HepG2 (cell line): Measurements from ENCODE around the gene CCL7. TPM values are rescaled to one million over a fixed set of nuclear protein-coding genes. Genes with fewer than 3 reads are reported as not detected.

Source experiments
- ATAC-seq: fragments of 200-7000 bp; cut with Tn5 transposase; 3 replicates; pipeline ENCODE4 v1.9.1; 2020; ENCODE audit warnings: mild to moderate bottlenecking, moderate library complexity
- BruUV-seq: library from RNA; stranded (reverse); fragments of 400-500 nt; replicated peaks from 2 replicates; lab custom pipeline; 2021; lab: Mats Ljungman, UMichigan
- CTCF ChIA-PET: fragments of 300-600 bp; formaldehyde crosslinking; extraction: SDS; loops from one replicate; lab custom pipeline; 2021; ENCODE audit warnings: low total read pairs, inconsistent platforms, low intra/inter-chr PET ratio; lab: Yijun Ruan, JAX
- POLR2A ChIA-PET: fragments of 350-600 bp; sonication (Branson Sonifier 250); formaldehyde crosslinking; loops from one replicate; lab custom pipeline; 2020; ENCODE audit warnings: antibody characterized with exemption, inconsistent platforms; lab: Yijun Ruan, JAX
- DNase-seq: peaks from one replicate; pipeline ENCODE4 v3.0.0-alpha.2; 2015; ENCODE audit warnings: low spot score
- FAIRE-seq: peaks from 3 replicates; lab custom pipeline; 2011; peaks lifted over from hg19 to GRCh38; lab: Jason Lieb, UNC
- H2AFZ ChIP-seq: one replicate; pipeline ENCODE4 v1.6.1; 2011; ENCODE audit warnings: low read length, inconsistent platforms
- H3K27ac ChIP-seq: fragments of 300-600 bp; 3 replicates; pipeline ENCODE4 v1.8.0; 2011; ENCODE audit warnings: mixed run types, mild to moderate bottlenecking, mixed read lengths, low read length, inconsistent platforms; ENCODE audit not compliant: insufficient read depth; ENCODE audit errors: extremely low read length
- H3K27me3 ChIP-seq, 2 experiments: fragments of 200-600 bp in 1 of 2; 2 replicates in 1 of 2; 3 replicates in 1 of 2; pipeline versions ENCODE4 v1.6.0 to v1.8.0; 2011; ENCODE audit warnings: low read length in 2 of 2, mild to moderate bottlenecking in 2 of 2, moderate library complexity in 2 of 2, inconsistent platforms in 1 of 2; ENCODE audit not compliant: insufficient read depth in 2 of 2, control insufficient read depth in 1 of 2
- H3K36me3 ChIP-seq, 2 experiments: fragments of 200-600 bp in 1 of 2; replicated peaks in 1 of 2; 2 replicates in 1 of 2; 3 replicates in 1 of 2; pipeline versions ENCODE4 v1.5.1 to v1.8.0; 2011; ENCODE audit warnings: low read length in 2 of 2, inconsistent platforms in 1 of 2; ENCODE audit not compliant: insufficient read depth in 2 of 2, control insufficient read depth in 1 of 2
- H3K4me1 ChIP-seq: 2 replicates; pipeline ENCODE4 v1.5.1; 2012; ENCODE audit warnings: low read length, inconsistent platforms; ENCODE audit not compliant: insufficient read depth
- H3K4me2 ChIP-seq: 2 replicates; pipeline ENCODE4 v1.6.0; 2011; ENCODE audit warnings: low read depth, low read length, inconsistent platforms
- H3K4me3 ChIP-seq, 3 experiments: fragments of 200-600 bp in 1 of 3; sonication (generic), shearing (Covaris generic) in 1 of 3; replicated peaks in 1 of 3; 2 replicates each; pipeline ENCODE4 v1.5.1; 2011 to 2016; ENCODE audit warnings: low read length in 3 of 3, inconsistent platforms in 2 of 3, low read depth in 2 of 3, mild to moderate bottlenecking in 2 of 3, control low read depth in 1 of 3, mixed read lengths in 1 of 3; ENCODE audit not compliant: insufficient read depth in 1 of 3
- H3K79me2 ChIP-seq: one replicate; pipeline ENCODE4 v1.6.1; 2011; ENCODE audit warnings: low read length, inconsistent platforms; ENCODE audit not compliant: insufficient read depth
- H3K9ac ChIP-seq: 2 replicates; pipeline ENCODE4 v1.6.0; 2011; ENCODE audit warnings: mild to moderate bottlenecking, low read depth, low read length, inconsistent platforms; ENCODE audit not compliant: insufficient read depth
- H3K9me3 ChIP-seq: 2 replicates; pipeline ENCODE4 v1.5.1; 2012; ENCODE audit warnings: mild to moderate bottlenecking, low read length
- H4K20me1 ChIP-seq: 2 replicates; pipeline ENCODE4 v1.6.0; 2011; ENCODE audit warnings: inconsistent platforms, mild to moderate bottlenecking, low read length, moderate library complexity; ENCODE audit not compliant: insufficient read depth
- ARHGAP35 ChIP-seq: sonication (generic); formaldehyde crosslinking; IDR thresholded peaks from 2 replicates; pipeline ENCODE4 v1.9.0; 2022; ENCODE audit warnings: mild to moderate bottlenecking, inconsistent platforms, moderate library complexity, missing genetic modification reagents, borderline replicate concordance
- CEBPB ChIP-seq: IDR thresholded peaks from 2 replicates; pipeline ENCODE4 v1.6.1; 2011; ENCODE audit warnings: low read depth, low read length, improper control_type of control experiment, borderline replicate concordance
- IRX3 ChIP-seq: sonication (generic); formaldehyde crosslinking; IDR thresholded peaks from 2 replicates; pipeline ENCODE4 v1.8.1; 2023; ENCODE audit warnings: mild to moderate bottlenecking, low read depth, missing genetic modification reagents, borderline replicate concordance
- JDP2 ChIP-seq: sonication (generic); formaldehyde crosslinking; IDR thresholded peaks from 2 replicates; pipeline ENCODE4 v1.8.1; 2022; ENCODE audit warnings: missing genetic modification reagents, borderline replicate concordance
- MIXL1 ChIP-seq: IDR thresholded peaks from 2 replicates; pipeline ENCODE4 v1.6.1; 2016
- POGZ ChIP-seq: sonication (generic); formaldehyde crosslinking; IDR thresholded peaks from 2 replicates; pipeline ENCODE4 v1.4.0; 2020; ENCODE audit warnings: mild to moderate bottlenecking, missing genetic modification reagents
- SAFB2 ChIP-seq: sonication (generic); formaldehyde crosslinking; IDR thresholded peaks from 2 replicates; pipeline ENCODE4 v1.5.1; 2020; ENCODE audit warnings: missing genetic modification reagents, low read depth, mild to moderate bottlenecking, borderline replicate concordance
- SIX4 ChIP-seq: sonication (generic); formaldehyde crosslinking; IDR thresholded peaks from 2 replicates; pipeline ENCODE4 v1.4.0; 2020; ENCODE audit warnings: missing genetic modification reagents
- SKI ChIP-seq: fragments of 450-650 bp; IDR thresholded peaks from one replicate; pipeline ENCODE4 v1.6.1; 2018; ENCODE audit warnings: mild to moderate bottlenecking; ENCODE audit not compliant: partially characterized antibody
- ZBTB1 ChIP-seq: sonication (generic); formaldehyde crosslinking; IDR thresholded peaks from 2 replicates; pipeline ENCODE4 v1.4.0; 2020; ENCODE audit warnings: missing genetic modification reagents, borderline replicate concordance
- ZBTB7A ChIP-seq: sonication (generic); formaldehyde crosslinking; IDR thresholded peaks from 2 replicates; pipeline ENCODE4 v1.8.0; 2022; ENCODE audit warnings: mild to moderate bottlenecking, missing genetic modification reagents
- ZFP37 ChIP-seq: sonication (generic); formaldehyde crosslinking; IDR thresholded peaks from 2 replicates; pipeline ENCODE4 v1.4.0; 2020; ENCODE audit warnings: missing genetic modification reagents, borderline replicate concordance
- ZUFSP ChIP-seq: sonication (generic); formaldehyde crosslinking; IDR thresholded peaks from 2 replicates; pipeline ENCODE4 v1.9.0; 2021; ENCODE audit warnings: missing genetic modification reagents, mild to moderate bottlenecking, borderline replicate concordance
- WGBS: methylation state at CpG from one replicate; pipeline ENCODE4 v1.1.6; 2017; ENCODE audit warnings: low lambda C conversion rate; 5-methylcytosine and 5-hydroxymethylcytosine counted together
- in situ Hi-C: cut with HindIII; loops from 2 replicates; pipeline ENCODE4 v1.10.0; 2017; ENCODE audit warnings: low pct_unique_long_range_greater_than_20kb; ENCODE audit not compliant: extremely low pct_ligation_motif_present
- intact Hi-C: fragments of 100-400 bp; cut with micrococcal nuclease; formaldehyde crosslinking; loops from one replicate; pipeline ENCODE4 v1.10.0; 2022; ENCODE audit not compliant: unreplicated experiment
- polyA plus RNA-seq, 8 experiments: library from polyadenylated mRNA; depleted of rRNA in 3 of 8; stranded (reverse) in 7 of 8; unstranded in 1 of 8; fragments of >200 nt; fragmentation: Illumina TruSeq in 4 of 8; extraction: Trizol in 4 of 8; gene quantifications; 2 replicates each; pipeline versions ENCODE4 v1.2.1 to v1.2.3, GENCODE V29; 2011 to 2016; ENCODE audit warnings: low read depth in 4 of 8, missing spikeins in 1 of 8, mixed read lengths in 1 of 8; ENCODE audit not compliant: insufficient read depth in 1 of 8
- total RNA-seq, 5 experiments: library from RNA; depleted of rRNA; stranded (reverse); fragments of >200 nt; fragmentation: Illumina TruSeq; extraction: Trizol; gene quantifications; 2 replicates each; pipeline ENCODE4 v1.2.3, GENCODE V29; 2016; ENCODE audit warnings: low read depth in 1 of 5
- TF ChIP-seq, protein P1 (sequence below): IDR thresholded peaks from 2 replicates; pipeline ENCODE4 v1.6.1; 2016; ENCODE audit warnings: missing genetic modification reagents, missing compliant biosample characterization
- TF ChIP-seq, protein P2 (sequence below): sonication (generic); formaldehyde crosslinking; IDR thresholded peaks from 2 replicates; pipeline ENCODE4 v1.4.0; 2020; ENCODE audit warnings: missing genetic modification reagents

The CCL7 gene
- total and polyA plus RNA-seq, 2 of the 13 experiments (the other 11 are each of a cell fraction or from before 2014, with no cell fraction given), result not detected

DNA sequence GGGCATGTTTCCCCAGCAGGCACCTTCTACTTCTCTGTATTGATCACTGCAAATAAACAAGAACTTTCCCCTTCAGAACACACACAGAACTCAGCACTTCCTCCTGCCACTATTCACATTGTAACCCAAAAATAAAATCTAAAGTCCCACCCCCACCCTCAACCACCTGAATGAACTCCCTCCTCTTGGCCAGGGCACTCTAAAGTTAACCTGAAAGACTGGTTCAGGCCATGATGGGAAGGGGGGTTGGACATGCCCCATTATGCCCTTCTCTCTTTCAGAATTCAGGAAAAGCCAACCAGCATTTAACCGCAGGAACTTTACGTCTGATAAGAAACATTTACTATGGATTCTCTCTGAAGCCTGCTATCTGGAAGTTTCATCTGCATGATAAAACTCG is 42.3 kb upstream of the CCL7 start (continued):
- TF ChIP-seq CEBPB (no peak), SAFB2 (no peak)

- POLR2A ChIA-PET, result no interaction called here
- H3K4me1 ChIP-seq, result no peaks in the 10 kb centered on the region
- no peaks in the 10 kb centered on the region for H4K20me1 ChIP-seq
- DNase-seq (no peak), ATAC-seq (no peak), FAIRE-seq (no peak)
- no peaks in the 10 kb centered on the region; a peak in 1 of 5 replicates for H3K27me3 ChIP-seq
- H3K79me2 ChIP-seq, result no peaks in the 10 kb centered on the region
- BruUV-seq, result no TSS peak
- H3K9ac ChIP-seq, result no peak overlapping the region
- no peak overlapping the region for H3K4me3 ChIP-seq
- no peaks in the 10 kb centered on the region for H3K36me3 ChIP-seq
- no peak overlapping the region for H3K4me2 ChIP-seq
- 36% methylated on average over 3 of the region's 4 CpGs for WGBS
- in situ Hi-C loops (no loop called here), intact Hi-C loops (no loop called here)
- no peak overlapping the region for H2AFZ ChIP-seq
- CTCF ChIA-PET, result no interaction called here
- no peak overlapping the region for H3K27ac ChIP-seq
- peaks cover 44% of the 10 kb centered on the region for H3K9me3 ChIP-seq
- TF ChIP-seq, protein P1, sequence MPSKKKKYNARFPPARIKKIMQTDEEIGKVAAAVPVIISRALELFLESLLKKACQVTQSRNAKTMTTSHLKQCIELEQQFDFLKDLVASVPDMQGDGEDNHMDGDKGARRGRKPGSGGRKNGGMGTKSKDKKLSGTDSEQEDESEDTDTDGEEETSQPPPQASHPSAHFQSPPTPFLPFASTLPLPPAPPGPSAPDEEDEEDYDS, result no peak
- TF ChIP-seq JDP2 (CRISPR knock-in tag) (no peak), ZBTB1 (CRISPR knock-in tag) (no peak), MIXL1 (CRISPR knock-in tag) (no peak), ARHGAP35 (CRISPR knock-in tag) (no peak), POGZ (no peak), SIX4 (no peak), ZFP37 (CRISPR knock-in tag) (no peak), ZUFSP (CRISPR knock-in tag) (no peak), ZBTB7A (CRISPR knock-in tag) (no peak), SKI (no peak), IRX3 (CRISPR knock-in tag) (no peak)
- TF ChIP-seq, protein P2, sequence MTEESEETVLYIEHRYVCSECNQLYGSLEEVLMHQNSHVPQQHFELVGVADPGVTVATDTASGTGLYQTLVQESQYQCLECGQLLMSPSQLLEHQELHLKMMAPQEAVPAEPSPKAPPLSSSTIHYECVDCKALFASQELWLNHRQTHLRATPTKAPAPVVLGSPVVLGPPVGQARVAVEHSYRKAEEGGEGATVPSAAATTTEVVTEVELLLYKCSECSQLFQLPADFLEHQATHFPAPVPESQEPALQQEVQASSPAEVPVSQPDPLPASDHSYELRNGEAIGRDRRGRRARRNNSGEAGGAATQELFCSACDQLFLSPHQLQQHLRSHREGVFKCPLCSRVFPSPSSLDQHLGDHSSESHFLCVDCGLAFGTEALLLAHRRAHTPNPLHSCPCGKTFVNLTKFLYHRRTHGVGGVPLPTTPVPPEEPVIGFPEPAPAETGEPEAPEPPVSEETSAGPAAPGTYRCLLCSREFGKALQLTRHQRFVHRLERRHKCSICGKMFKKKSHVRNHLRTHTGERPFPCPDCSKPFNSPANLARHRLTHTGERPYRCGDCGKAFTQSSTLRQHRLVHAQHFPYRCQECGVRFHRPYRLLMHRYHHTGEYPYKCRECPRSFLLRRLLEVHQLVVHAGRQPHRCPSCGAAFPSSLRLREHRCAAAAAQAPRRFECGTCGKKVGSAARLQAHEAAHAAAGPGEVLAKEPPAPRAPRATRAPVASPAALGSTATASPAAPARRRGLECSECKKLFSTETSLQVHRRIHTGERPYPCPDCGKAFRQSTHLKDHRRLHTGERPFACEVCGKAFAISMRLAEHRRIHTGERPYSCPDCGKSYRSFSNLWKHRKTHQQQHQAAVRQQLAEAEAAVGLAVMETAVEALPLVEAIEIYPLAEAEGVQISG (CRISPR knock-in tag), result no peak
These were observed 41.2 kb upstream of the CCL7 start for GRCh38 chr17:34228781-34229180.
